ENCODE measurements around the gene CALHM2. TPM values are rescaled to one million over a fixed set of nuclear protein-coding genes. Genes with fewer than 3 reads are reported as not detected.

Gene CALHM2
- total RNA-seq, 1 experiment from 2014 or later: 1.9 TPM

- Mint-ChIP-seq H3K27me3 (ENCODE audit: low read depth) (no peaks in the 10 kb centered on the region), H3K4me1 (peaks cover 25% of the 10 kb centered on the region), H3K4me3 (peak overlapping the region; percentile 100), H3K9me3 (no peaks in the 10 kb centered on the region), H3K27ac (peak overlapping the region; percentile 78), H3K36me3 (peaks cover 64% of the 10 kb centered on the region)
- ChIA-PET CTCF (interaction anchor here (0.6 to 1.3 kb wide), 3 partner anchors 89 to 561 kb away, joined by 3 read pairs; no protein-coding TSS in a partner anchor), POLR2A (interaction anchor here (0.5 kb wide), 1 partner anchor 571 kb away, joined by 4 read pairs; no protein-coding TSS in a partner anchor)
- no peak for DNase-seq (ENCODE audit: low spot score)
- ATAC-seq: no peak
- TF ChIP-seq ATF1 (CRISPR knock-in tag; IDR thresholded peaks at IDR 0.05): 0 out of 2 replicates have a peak, but pooled peaks have one; percentile 5
- no peak; the same call in 1 of the 2 replicates for TF ChIP-seq E2F1 (CRISPR knock-in tag; IDR thresholded peaks at IDR 0.05)
- TF ChIP-seq ZSCAN18 (CRISPR knock-in tag; IDR thresholded peaks at IDR 0.05): no peak
Observed at GRCh38 chr10:103396789-103397087, 55.4 kb downstream of the CALHM2 start.

Other genes starting within 250 kb of the CALHM2 start
- 0.09 TPM in 1 of 3 replicates, not detected in the others for gene RPEL1, start 206.5 kb downstream of the CALHM2 start, total RNA-seq (2021)
- gene INA, start 175.2 kb downstream of the CALHM2 start, total RNA-seq (2021): 16.6 to 20.3 TPM (median 17.3 TPM) in 3 replicates
- 17.3 to 19.2 TPM (median 17.9 TPM) in 3 replicates for gene PCGF6, start 101.2 kb downstream of the CALHM2 start, total RNA-seq (2021)
- 11.1 to 14.9 TPM (median 12.0 TPM) in 3 replicates for gene TAF5, start 84.4 kb downstream of the CALHM2 start, total RNA-seq (2021)
- 284 to 307 TPM (median 305 TPM) in 3 replicates for gene ATP5MK, start 55.9 kb downstream of the CALHM2 start, total RNA-seq (2021)
- 63.5 to 78.8 TPM (median 64.4 TPM) in 3 replicates for gene PDCD11, start 55.7 kb downstream of the CALHM2 start, total RNA-seq (2021)
- gene CALHM1, start 6.5 kb upstream of the CALHM2 start, total RNA-seq (2021): 0.30 to 0.55 TPM (median 0.39 TPM) in 3 replicates
- 0.13 to 0.18 TPM (median 0.16 TPM) in 3 replicates for gene CALHM3, start 26.9 kb upstream of the CALHM2 start, total RNA-seq (2021)
- 0.66 to 1.2 TPM (median 0.99 TPM) in 3 replicates for gene NEURL1, start 41.3 kb upstream of the CALHM2 start, total RNA-seq (2021)